Gastrocnemius medialis (tissue), 4 donors: Measurements from ENCODE around the gene LDLRAD4. TPM values are rescaled to one million over a fixed set of nuclear protein-coding genes. Genes with fewer than 3 reads are reported as not detected.

Experiments
- ATAC-seq, 2 donors: fragments of 150-250 bp; one replicate each; pipeline ENCODE4 v1.9.1; 2016
- DNase-seq, 2 donors: peaks; one replicate each; pipeline ENCODE4 v3.0.0-alpha.2; 2019
- H3K27ac ChIP-seq, 4 donors: fragments of 200-600 bp; sonication (generic); 1 replicate in 1 of 4; 2 replicates in 3 of 4; pipeline ENCODE4 v1.5.1; 2016 to 2018; ENCODE audit warnings: mild to moderate bottlenecking in 2 of 4, moderate library complexity in 1 of 4
- H3K27me3 ChIP-seq, 3 donors: fragments of 200-600 bp; sonication (generic) in 2 of 3; 1 replicate in 1 of 3; 2 replicates in 2 of 3; pipeline versions ENCODE4 v1.5.1 to v1.6.0; 2016 to 2019; ENCODE audit warnings: mild to moderate bottlenecking in 1 of 3, moderate library complexity in 1 of 3
- H3K36me3 ChIP-seq, 2 donors: fragments of 200-600 bp; sonication (generic) in 1 of 2; one replicate each; pipeline ENCODE4 v1.5.1; 2017 to 2018
- H3K4me1 ChIP-seq, 2 donors: fragments of 200-600 bp; sonication (generic) in 1 of 2; one replicate each; pipeline ENCODE4 v1.5.1; 2016 to 2017; ENCODE audit warnings: mild to moderate bottlenecking in 2 of 2
- H3K4me3 ChIP-seq, 4 donors: fragments of 200-600 bp; sonication (generic) in 3 of 4; 1 replicate in 1 of 4; 2 replicates in 3 of 4; pipeline ENCODE4 v1.5.1; 2016 to 2019; ENCODE audit warnings: mild to moderate bottlenecking in 2 of 4
- H3K9me3 ChIP-seq, 3 donors: fragments of 200-600 bp; sonication (generic) in 2 of 3; 1 replicate in 1 of 3; 2 replicates in 2 of 3; pipeline ENCODE4 v1.5.1; 2016 to 2019
- POLR2A ChIP-seq, 2 donors: fragments of 450-650 bp; IDR thresholded peaks; one replicate each; pipeline ENCODE4 v1.6.1; 2017; ENCODE audit warnings: antibody characterized with exemption in 2 of 2, mild to moderate bottlenecking in 2 of 2, moderate library complexity in 2 of 2
- in situ Hi-C, 4 donors: fragments of 200-750 bp; cut with MboI; loops; one replicate each; pipeline versions ENCODE4 v1.15.0 to v1.8.0; 2017; ENCODE audit warnings: low sequenced_read_pairs in 4 of 4
- intact Hi-C: fragments of 100-400 bp; cut with DNase I; formaldehyde crosslinking; loops from one replicate; pipeline ENCODE4 v1.15.1; 2023; ENCODE audit warnings: low total_unique reads
- total RNA-seq, 4 donors: library from RNA; depleted of rRNA; stranded (reverse); fragments of >200 nt; gene quantifications; one replicate each; pipeline versions ENCODE4 v1.1.0 to v1.2.3, GENCODE V29; 2016
- TF ChIP-seq, protein P1 (sequence below), 5 experiments: fragments of 450-650 bp in 3 of 5; fragments of 200-600 bp in 2 of 5; sonication (generic) in 2 of 5; IDR thresholded peaks in 4 of 5; conservative IDR thresholded peaks in 1 of 5; 1 replicate in 4 of 5; 2 replicates in 1 of 5; pipeline ENCODE4 v1.5.1; 2016 to 2019; ENCODE audit warnings: antibody characterized with exemption in 5 of 5, mild to moderate bottlenecking in 3 of 5, moderate library complexity in 3 of 5

Gene LDLRAD4
- total RNA-seq, 4 donors from 2014 or later = 3.9 to 11.1 (median 6.5) TPM

DNA sequence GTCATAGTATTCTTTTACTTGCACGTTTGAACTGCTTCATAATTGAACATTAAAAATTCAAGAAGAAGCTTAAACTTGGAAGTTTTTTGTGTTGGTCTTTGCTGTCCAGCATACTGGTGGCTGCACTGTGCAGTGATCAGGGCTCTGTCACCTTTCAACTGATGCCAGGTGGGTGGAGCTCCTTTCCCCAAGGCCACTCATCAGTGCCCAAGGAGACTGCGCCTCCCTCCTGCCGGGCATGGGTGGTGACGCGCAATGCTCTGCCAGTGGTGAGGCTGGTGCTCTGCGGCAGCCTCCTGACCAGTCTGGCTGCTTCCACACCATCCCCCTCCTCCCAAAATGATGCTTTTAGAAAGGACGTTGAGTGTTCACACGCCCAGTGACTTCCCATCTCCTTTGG is 16.0 kb upstream of the LDLRAD4 start:
- no peak for TF ChIP-seq POLR2A (IDR thresholded peaks at IDR 0.05)
- TF ChIP-seq, protein P1, sequence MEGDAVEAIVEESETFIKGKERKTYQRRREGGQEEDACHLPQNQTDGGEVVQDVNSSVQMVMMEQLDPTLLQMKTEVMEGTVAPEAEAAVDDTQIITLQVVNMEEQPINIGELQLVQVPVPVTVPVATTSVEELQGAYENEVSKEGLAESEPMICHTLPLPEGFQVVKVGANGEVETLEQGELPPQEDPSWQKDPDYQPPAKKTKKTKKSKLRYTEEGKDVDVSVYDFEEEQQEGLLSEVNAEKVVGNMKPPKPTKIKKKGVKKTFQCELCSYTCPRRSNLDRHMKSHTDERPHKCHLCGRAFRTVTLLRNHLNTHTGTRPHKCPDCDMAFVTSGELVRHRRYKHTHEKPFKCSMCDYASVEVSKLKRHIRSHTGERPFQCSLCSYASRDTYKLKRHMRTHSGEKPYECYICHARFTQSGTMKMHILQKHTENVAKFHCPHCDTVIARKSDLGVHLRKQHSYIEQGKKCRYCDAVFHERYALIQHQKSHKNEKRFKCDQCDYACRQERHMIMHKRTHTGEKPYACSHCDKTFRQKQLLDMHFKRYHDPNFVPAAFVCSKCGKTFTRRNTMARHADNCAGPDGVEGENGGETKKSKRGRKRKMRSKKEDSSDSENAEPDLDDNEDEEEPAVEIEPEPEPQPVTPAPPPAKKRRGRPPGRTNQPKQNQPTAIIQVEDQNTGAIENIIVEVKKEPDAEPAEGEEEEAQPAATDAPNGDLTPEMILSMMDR (IDR thresholded peaks at IDR 0.05 in 4 of 5, conservative IDR thresholded peaks at IDR 0.05 in 1 of 5) = no peak
- DNase-seq = no peak
- no peaks in the 10 kb centered on the region for H3K36me3 ChIP-seq
- in situ Hi-C loops = loop anchor here in 3 of 4 donors (25.0 kb wide), 3 partner anchors 335 to 510 kb away; no protein-coding TSS in a partner anchor
- peaks cover 0 to 2% (median 0%) of the 10 kb centered on the region in 3 donors for H3K27me3 ChIP-seq
- peaks cover 0 to 4% (median 0%) of the 10 kb centered on the region in 3 donors for H3K9me3 ChIP-seq
- intact Hi-C loops = no loop called here
- no peak overlapping the region for H3K27ac ChIP-seq
- no peak overlapping the region for H3K4me3 ChIP-seq
- H3K4me1 ChIP-seq = no peaks in the 10 kb centered on the region
- ATAC-seq = no peak

DNA sequence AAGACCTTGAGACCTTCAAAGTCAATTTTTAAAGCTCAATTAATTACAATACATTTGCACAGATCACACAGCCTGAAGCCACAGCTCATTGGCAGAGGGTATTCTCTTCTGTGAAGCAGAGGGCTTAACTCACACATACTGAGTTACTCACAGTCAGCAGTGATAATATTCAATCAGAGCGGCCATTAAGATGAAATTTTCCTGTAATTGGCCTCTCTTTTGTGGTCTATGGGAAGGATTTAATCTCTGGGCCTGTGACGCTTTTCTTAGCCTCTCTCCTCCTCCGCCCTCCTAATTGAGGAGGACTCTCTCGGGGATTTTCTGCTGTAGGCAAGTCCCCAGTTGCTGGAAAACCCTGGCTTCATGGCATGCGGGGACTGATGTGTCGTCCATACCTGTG is 12.3 kb upstream of the LDLRAD4 start:
- Histone ChIP-seq H3K4me3 (no peak overlapping the region), H3K4me1 (no peaks in the 10 kb centered on the region), H3K27me3 (peaks cover 0 to under 1% (median 0%) of the 10 kb centered on the region in 3 donors), H3K36me3 (no peaks in the 10 kb centered on the region), H3K9me3 (no peaks in the 10 kb centered on the region), H3K27ac (no peak overlapping the region)
- in situ Hi-C loops (loop anchor here in 3 of 4 donors (25.0 kb wide), 3 partner anchors 331 to 506 kb away; no protein-coding TSS in a partner anchor), intact Hi-C loops (no loop called here)
- DNase-seq (no peak), ATAC-seq (no peak)
- TF ChIP-seq POLR2A (IDR thresholded peaks at IDR 0.05) = no peak
- TF ChIP-seq, protein P1 (IDR thresholded peaks at IDR 0.05 in 4 of 5, conservative IDR thresholded peaks at IDR 0.05 in 1 of 5) = no peak

DNA sequence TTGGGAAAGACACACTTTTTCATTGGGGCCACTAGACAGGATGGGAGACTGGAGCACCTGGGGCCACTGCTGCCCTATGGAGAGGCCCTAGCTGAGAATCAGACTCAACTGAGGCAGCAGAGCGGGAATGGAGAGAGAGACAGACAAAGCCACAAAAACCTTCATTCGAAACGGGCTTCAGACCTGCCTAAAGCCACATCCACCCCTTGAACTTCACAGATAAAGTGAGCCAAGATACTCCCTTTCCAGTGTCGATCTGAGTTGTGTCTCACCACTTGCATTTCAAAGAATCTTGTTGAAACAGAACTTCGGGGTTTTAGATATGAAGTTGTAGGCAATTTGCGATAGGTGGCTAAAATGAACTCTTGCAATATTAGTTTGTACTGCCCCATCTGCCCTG is 11.3 kb upstream of the LDLRAD4 start:
- no peak for DNase-seq
- no peak overlapping the region for H3K4me3 ChIP-seq
- H3K4me1 ChIP-seq = no peaks in the 10 kb centered on the region
- in situ Hi-C loops (loop anchor here in 3 of 4 donors (25.0 kb wide), 3 partner anchors 330 to 505 kb away; no protein-coding TSS in a partner anchor), intact Hi-C loops (no loop called here)
- no peak overlapping the region for H3K27ac ChIP-seq
- no peaks in the 10 kb centered on the region for H3K27me3 ChIP-seq
- no peaks in the 10 kb centered on the region for H3K36me3 ChIP-seq
- no peak for ATAC-seq
- no peak for TF ChIP-seq POLR2A (IDR thresholded peaks at IDR 0.05)
- no peaks in the 10 kb centered on the region for H3K9me3 ChIP-seq

DNA sequence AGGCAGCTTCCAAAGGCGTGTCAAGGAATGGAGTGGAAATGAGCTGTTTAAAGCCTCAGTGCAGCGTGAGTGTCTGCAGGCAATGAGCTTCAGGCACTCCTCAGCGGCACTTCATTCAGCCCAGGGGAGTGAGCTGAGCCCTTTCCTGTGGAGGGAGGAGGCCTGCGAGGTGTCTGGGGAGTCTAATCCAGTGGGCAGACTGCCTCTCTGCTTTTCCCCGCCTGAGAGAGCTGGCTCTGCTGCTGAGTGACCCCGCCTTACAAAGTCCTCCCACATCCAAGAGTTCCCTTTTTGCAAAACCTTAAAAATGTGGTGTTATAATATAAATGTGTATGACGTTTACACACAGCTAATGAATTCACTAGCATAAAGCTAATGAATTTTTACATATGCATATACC is 7.0 kb upstream of the LDLRAD4 start:
- TF ChIP-seq, protein P1 (IDR thresholded peaks at IDR 0.05 in 4 of 5, conservative IDR thresholded peaks at IDR 0.05 in 1 of 5) = no peak
- TF ChIP-seq POLR2A (IDR thresholded peaks at IDR 0.05) = no peak
- Histone ChIP-seq H3K4me3 (no peak overlapping the region), H3K27ac (no peak overlapping the region), H3K27me3 (no peaks in the 10 kb centered on the region), H3K4me1 (peaks cover 2 to 4% of the 10 kb centered on the region in 2 donors), H3K9me3 (no peaks in the 10 kb centered on the region), H3K36me3 (no peaks in the 10 kb centered on the region)
- in situ Hi-C loops (loop anchor here (10.0 to 25.0 kb wide), 5 partner anchors 63 to 501 kb away; no protein-coding TSS in a partner anchor), intact Hi-C loops (loop anchor here (10.0 kb wide), 2 partner anchors 203 to 603 kb away; no protein-coding TSS in a partner anchor)
- DNase-seq (no peak), ATAC-seq (no peak)

DNA sequence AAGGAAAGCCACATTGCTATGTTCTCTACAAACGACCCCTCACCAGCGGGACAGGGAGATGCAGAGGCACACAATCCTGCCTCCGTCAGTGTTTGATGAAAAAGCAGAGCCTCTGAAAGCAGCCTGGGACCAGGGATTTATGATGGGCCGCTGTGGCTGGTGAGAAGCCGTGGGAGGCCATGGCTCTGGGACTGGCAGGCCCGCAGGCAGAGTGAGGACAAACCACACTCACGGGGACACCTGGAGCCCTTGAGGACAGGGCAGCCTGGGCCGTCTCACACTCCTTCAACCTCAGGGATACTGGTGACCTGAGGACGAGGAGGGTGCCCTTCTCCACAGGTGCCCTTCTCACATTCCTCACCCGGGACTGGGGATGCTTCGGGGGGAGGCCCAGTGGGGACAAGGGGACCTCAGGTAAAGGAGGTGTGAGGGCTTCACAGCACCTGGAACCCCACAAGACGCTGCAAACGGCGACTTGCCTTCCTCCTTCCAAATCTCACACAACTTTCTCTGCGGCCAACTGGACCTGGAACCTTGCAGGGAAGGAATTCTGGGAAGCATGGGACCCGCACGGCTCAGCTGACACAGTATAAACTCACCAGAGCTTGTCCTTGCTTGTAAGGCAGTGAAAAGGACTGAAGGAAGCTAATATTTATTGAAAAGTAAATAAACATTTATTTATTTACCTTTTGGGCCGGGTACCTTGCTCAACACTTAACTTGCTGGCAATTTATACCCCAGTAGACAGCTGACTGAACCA is 5.3 kb upstream of the LDLRAD4 start:
- ATAC-seq (no peak), DNase-seq (no peak)
- in situ Hi-C loops = loop anchor here (10.0 to 25.0 kb wide), 5 partner anchors 62 to 499 kb away; no protein-coding TSS in a partner anchor
- TF ChIP-seq, protein P1 (IDR thresholded peaks at IDR 0.05 in 4 of 5, conservative IDR thresholded peaks at IDR 0.05 in 1 of 5) = no peak
- H3K4me3 ChIP-seq = no peak overlapping the region
- no peaks in the 10 kb centered on the region for H3K9me3 ChIP-seq
- no peaks in the 10 kb centered on the region for H3K27me3 ChIP-seq
- intact Hi-C loops = loop anchor here (10.0 kb wide), 2 partner anchors 202 to 602 kb away; no protein-coding TSS in a partner anchor
- H3K27ac ChIP-seq = no peak overlapping the region
- peaks cover 8 to 9% of the 10 kb centered on the region in 2 donors for H3K4me1 ChIP-seq
- H3K36me3 ChIP-seq = no peaks in the 10 kb centered on the region
